ENCODE results near the gene GYPC. TPM values are rescaled to one million over a fixed set of nuclear protein-coding genes. Genes with fewer than 3 reads are reported as not detected.
A peak's percentile ranks its signal among the peaks of the same experiment; 100 is the strongest.

The GYPC gene
- total RNA-seq, 3 donors from 2014 or later: 6.3 to 67.8 (median 14.3) TPM

GRCh38 chr2:126657148-126657635 lies 1.2 kb downstream of the GYPC start:
- Histone ChIP-seq H3K9me3 (no peaks in the 10 kb centered on the region), H3K4me1 (ENCODE audit: low read depth) (peaks cover 14% of the 10 kb centered on the region), H3K4me3 (no peak overlapping the region), H3K36me3 (ENCODE audit: low read depth) (no peaks in the 10 kb centered on the region)
- intact Hi-C loops (cut with DNase I, micrococcal nuclease): no loop called here
- DNase-seq (peak; percentile 50 to 81 (median 53)), ATAC-seq (peak; percentile 49)
- no peak for TF ChIP-seq CTCF (IDR thresholded peaks at IDR 0.05)

- DNase-seq (peak; percentile 72 to 92 (median 73)), ATAC-seq (peak; percentile 80)
- Histone ChIP-seq H3K9me3 (no peaks in the 10 kb centered on the region), H3K4me1 (ENCODE audit: low read depth) (peaks cover 14% of the 10 kb centered on the region), H3K36me3 (ENCODE audit: low read depth) (no peaks in the 10 kb centered on the region), H3K4me3 (no peak overlapping the region)
- no peak for TF ChIP-seq CTCF (IDR thresholded peaks at IDR 0.05)
- intact Hi-C loops (cut with DNase I, micrococcal nuclease): no loop called here
These were observed 1.8 kb downstream of the GYPC start for GRCh38 chr2:126657636-126658318.

- H3K36me3 ChIP-seq (ENCODE audit: low read depth): no peaks in the 10 kb centered on the region
- ATAC-seq: no peak
- TF ChIP-seq CTCF (IDR thresholded peaks at IDR 0.05): no peak
- intact Hi-C loops (cut with DNase I, micrococcal nuclease): no loop called here
- peaks cover 14% of the 10 kb centered on the region for H3K4me1 ChIP-seq (ENCODE audit: low read depth)
- H3K9me3 ChIP-seq: no peaks in the 10 kb centered on the region
- no peak overlapping the region for H3K4me3 ChIP-seq
- no peak for DNase-seq
These were observed 2.5 kb downstream of the GYPC start for GRCh38 chr2:126658319-126658904.

GRCh38 chr2:126658905-126659561 lies 3.1 kb downstream of the GYPC start:
- Histone ChIP-seq H3K4me3 (no peak overlapping the region), H3K36me3 (ENCODE audit: low read depth) (no peaks in the 10 kb centered on the region), H3K4me1 (ENCODE audit: low read depth) (peaks cover 14% of the 10 kb centered on the region), H3K9me3 (no peaks in the 10 kb centered on the region)
- DNase-seq (peak; percentile 52 to 86 (median 63)), ATAC-seq (peak; percentile 54)
- TF ChIP-seq CTCF (IDR thresholded peaks at IDR 0.05): no peak
- intact Hi-C loops (cut with DNase I, micrococcal nuclease): no loop called here

GRCh38 chr2:126659562-126660467 lies 3.9 kb downstream of the GYPC start:
- DNase-seq (no peak), ATAC-seq (no peak)
- no peaks in the 10 kb centered on the region for H3K9me3 ChIP-seq
- no peaks in the 10 kb centered on the region for H3K36me3 ChIP-seq (ENCODE audit: low read depth)
- intact Hi-C loops (cut with DNase I, micrococcal nuclease): no loop called here
- H3K4me1 ChIP-seq (ENCODE audit: low read depth): peaks cover 16% of the 10 kb centered on the region
- no peak overlapping the region for H3K4me3 ChIP-seq
- TF ChIP-seq CTCF (IDR thresholded peaks at IDR 0.05): no peak
